GM12801 (cell line): Measurements from ENCODE around the gene SLCO1B3.

Source experiments
- TF ChIP-seq, protein P1 (sequence below): IDR thresholded peaks from one replicate; pipeline ENCODE4 v1.5.1; 2011; ENCODE audit warnings: control low read depth; ENCODE audit not compliant: insufficient read length; ENCODE audit errors: extremely low read depth

The SLCO1B3 gene

DNA sequence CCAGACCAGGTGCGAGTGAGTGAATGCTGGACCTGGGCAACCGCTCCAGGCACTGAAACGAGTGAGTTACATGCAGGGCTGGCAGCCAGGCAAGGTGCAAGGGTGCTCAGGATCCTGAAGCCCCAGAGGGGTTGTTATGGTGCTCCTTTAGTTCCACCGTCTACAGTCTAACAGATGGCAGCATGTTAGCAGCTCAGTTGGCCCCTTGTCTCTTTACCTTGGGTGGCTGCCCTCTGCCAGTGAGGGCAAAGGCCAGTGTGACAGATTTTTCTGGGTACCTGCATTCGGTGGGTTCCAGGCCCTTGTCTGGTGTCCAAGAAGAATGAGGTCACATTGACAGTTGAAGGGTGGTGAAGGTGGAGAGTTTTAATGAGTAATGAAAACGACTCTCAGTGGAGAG, 106.8 kb downstream of the SLCO1B3 start:
- TF ChIP-seq, protein P1, sequence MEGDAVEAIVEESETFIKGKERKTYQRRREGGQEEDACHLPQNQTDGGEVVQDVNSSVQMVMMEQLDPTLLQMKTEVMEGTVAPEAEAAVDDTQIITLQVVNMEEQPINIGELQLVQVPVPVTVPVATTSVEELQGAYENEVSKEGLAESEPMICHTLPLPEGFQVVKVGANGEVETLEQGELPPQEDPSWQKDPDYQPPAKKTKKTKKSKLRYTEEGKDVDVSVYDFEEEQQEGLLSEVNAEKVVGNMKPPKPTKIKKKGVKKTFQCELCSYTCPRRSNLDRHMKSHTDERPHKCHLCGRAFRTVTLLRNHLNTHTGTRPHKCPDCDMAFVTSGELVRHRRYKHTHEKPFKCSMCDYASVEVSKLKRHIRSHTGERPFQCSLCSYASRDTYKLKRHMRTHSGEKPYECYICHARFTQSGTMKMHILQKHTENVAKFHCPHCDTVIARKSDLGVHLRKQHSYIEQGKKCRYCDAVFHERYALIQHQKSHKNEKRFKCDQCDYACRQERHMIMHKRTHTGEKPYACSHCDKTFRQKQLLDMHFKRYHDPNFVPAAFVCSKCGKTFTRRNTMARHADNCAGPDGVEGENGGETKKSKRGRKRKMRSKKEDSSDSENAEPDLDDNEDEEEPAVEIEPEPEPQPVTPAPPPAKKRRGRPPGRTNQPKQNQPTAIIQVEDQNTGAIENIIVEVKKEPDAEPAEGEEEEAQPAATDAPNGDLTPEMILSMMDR, result no peak

DNA sequence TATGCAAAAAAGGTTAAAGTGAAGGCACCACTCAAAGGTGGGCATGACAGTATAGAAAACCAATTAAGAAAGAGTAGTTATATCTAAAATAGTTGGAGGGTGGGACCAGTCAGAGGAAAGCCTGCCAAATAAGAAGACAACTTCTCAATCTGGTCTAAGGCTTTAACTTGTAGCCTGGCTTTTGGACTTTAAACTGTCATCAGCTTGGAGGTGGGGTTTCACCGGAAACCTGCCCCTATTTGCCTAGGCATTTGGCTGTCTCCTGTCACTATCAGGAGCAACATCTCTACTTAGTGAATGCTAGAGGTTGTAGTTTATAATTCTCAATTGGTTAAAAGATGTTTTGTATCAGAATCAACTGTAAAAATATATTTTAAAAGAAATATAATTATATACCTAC, 107.3 kb downstream of the SLCO1B3 start:
- TF ChIP-seq, protein P1, result no peak

DNA sequence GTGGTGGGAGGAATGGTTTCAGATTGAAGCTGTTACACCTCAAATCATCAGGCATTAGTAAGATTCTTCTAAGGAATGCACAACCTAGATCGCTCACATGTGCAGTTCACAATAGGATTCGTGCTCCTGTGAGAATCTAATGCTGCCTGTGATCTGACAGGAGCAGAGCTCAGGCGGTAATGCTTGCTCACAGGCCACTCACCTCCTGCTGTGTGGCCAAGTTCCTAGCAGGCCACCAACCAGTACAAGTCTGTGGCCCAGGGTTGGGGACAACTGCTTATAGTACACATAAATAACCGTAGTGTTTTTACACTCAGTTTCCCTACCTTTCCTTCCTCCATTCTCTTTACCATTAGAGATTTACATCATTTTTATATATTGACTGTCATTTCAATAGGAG, 121.4 kb downstream of the SLCO1B3 start:
- TF ChIP-seq, protein P1, result no peak

DNA sequence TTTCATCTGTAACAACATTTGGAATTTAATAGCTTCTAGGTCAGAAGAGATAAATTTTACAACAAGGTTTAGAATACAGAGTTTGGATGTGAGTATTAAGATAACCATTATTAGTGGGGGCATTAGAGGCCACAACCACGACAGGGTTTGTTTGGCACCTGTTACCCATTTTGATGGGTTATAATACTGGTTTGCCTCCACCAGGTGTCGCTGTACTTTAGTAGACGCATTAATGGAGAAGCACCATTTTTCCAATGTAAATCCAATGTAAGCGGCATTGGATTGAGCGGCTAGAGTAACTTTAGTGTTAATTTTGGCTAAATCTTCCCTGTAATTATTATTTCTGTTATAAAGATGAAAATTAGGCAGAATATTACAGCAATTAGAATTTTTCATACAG, 136.2 kb downstream of the SLCO1B3 start:
- TF ChIP-seq, protein P1, result no peak

DNA sequence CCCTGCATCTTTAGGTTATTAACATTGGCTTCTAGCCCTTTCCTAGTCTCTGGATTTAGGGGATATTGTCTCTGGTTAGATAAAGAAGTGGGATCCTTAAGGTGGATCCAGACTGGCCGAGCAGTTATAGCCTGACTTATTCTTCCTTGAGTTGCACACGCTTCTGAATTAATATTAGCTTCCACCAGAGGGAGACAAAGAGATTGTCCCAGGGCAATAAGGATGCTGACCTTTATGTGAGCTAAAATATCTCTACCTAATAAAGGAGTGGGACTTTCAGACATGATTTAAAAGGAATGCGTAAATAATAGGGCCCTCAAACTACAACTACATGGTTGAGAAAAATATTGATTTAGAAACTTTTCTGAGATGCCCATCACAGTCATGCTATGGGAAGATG, 139.7 kb downstream of the SLCO1B3 start:
- TF ChIP-seq, protein P1, result no peak

DNA sequence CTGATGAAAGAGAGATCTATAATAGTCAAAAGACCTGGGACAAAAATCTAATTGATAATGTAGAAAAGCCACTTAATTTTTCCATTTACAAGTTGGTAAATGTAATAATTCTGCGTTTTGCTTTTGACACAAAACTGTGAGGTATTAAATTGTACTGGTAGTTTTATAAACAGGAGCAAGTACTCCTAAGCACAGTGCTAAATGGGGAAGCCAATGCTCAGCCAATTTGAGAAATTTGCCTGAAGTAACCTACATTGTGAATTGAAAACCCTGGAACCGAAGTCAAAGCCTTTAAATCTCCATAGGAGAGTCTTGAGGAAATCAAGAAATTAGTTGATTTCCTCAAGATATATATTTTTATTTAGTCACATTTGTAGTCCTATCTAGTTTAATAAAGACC, 152.8 kb downstream of the SLCO1B3 start:
- TF ChIP-seq, protein P1, result no peak

DNA sequence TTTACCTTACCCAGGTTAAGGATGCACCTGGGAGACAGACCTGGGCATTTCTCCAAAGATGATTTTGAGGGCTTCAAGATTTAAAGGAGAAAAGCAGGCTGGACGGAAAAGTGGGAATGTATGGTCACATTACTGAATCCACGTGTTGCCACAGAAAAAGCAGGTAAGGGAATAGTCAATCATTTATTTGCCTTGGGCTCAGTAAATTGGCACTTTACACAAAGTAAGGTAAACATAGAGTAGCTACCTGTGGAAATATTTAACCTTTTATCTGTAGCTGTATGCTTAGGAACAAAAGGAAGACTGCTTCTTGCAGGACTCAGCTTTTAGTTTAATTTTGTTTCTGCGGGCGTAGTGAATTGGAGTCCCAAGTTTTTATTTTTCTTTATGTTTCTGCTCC, 153.3 kb downstream of the SLCO1B3 start:
- TF ChIP-seq, protein P1, result no peak
